Endothelial cell of umbilical vein (primary cell): ENCODE results near the gene HOXD4.

ENCODE experiments used
- EZH2 ChIP-seq: IDR thresholded peaks from 2 replicates; pipeline ENCODE4 v1.6.1; 2012; ENCODE audit warnings: borderline replicate concordance, low read depth, mild to moderate bottlenecking, moderate library complexity, low read length, inconsistent platforms; ENCODE audit not compliant: severe bottlenecking
- FOS ChIP-seq: IDR thresholded peaks from 2 replicates; pipeline ENCODE4 v1.6.1; 2011; ENCODE audit warnings: mild to moderate bottlenecking, low read length, moderate library complexity, borderline replicate concordance; ENCODE audit not compliant: insufficient read depth
- POLR2A ChIP-seq: IDR thresholded peaks from 2 replicates; pipeline ENCODE4 v1.6.1; 2012; ENCODE audit warnings: low read depth, mild to moderate bottlenecking, control low read depth, low read length
- POLR2AphosphoS5 ChIP-seq: IDR thresholded peaks from 2 replicates; pipeline ENCODE4 v1.6.1; 2012; ENCODE audit warnings: low read depth, mild to moderate bottlenecking, control low read depth, low read length, moderate library complexity; ENCODE audit not compliant: insufficient read depth
- TF ChIP-seq, protein P1 (sequence below), 2 donors: IDR thresholded peaks; 1 replicate in 1 of 2; 2 replicates in 1 of 2; pipeline ENCODE4 v1.5.1; 2011; ENCODE audit warnings: low read length in 2 of 2, mild to moderate bottlenecking in 2 of 2, moderate library complexity in 2 of 2, control low read depth in 1 of 2, inconsistent platforms in 1 of 2, low read depth in 1 of 2; ENCODE audit not compliant: insufficient read depth in 1 of 2; ENCODE audit errors: extremely low read depth in 1 of 2
- TF ChIP-seq, protein P2 (sequence below): IDR thresholded peaks from 2 replicates; pipeline ENCODE4 v1.6.1; 2011; ENCODE audit not compliant: insufficient read depth, insufficient read length

- TF ChIP-seq POLR2A (peak; percentile 50), POLR2AphosphoS5 (no peak), EZH2 (no peak), FOS (no peak)
- TF ChIP-seq, protein P1, sequence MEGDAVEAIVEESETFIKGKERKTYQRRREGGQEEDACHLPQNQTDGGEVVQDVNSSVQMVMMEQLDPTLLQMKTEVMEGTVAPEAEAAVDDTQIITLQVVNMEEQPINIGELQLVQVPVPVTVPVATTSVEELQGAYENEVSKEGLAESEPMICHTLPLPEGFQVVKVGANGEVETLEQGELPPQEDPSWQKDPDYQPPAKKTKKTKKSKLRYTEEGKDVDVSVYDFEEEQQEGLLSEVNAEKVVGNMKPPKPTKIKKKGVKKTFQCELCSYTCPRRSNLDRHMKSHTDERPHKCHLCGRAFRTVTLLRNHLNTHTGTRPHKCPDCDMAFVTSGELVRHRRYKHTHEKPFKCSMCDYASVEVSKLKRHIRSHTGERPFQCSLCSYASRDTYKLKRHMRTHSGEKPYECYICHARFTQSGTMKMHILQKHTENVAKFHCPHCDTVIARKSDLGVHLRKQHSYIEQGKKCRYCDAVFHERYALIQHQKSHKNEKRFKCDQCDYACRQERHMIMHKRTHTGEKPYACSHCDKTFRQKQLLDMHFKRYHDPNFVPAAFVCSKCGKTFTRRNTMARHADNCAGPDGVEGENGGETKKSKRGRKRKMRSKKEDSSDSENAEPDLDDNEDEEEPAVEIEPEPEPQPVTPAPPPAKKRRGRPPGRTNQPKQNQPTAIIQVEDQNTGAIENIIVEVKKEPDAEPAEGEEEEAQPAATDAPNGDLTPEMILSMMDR (IDR thresholded peaks at IDR 0.05; ENCODE audit: extremely low read depth in 1 of 2, insufficient read depth in 1 of 2, low read depth in 1 of 2, low read length in 2 of 2) = no peak
- TF ChIP-seq, protein P2, sequence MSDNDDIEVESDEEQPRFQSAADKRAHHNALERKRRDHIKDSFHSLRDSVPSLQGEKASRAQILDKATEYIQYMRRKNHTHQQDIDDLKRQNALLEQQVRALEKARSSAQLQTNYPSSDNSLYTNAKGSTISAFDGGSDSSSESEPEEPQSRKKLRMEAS = no peak
Measured at GRCh38 chr2:176138923-176139660, 12.3 kb upstream of the HOXD4 start.
